Transverse colon (tissue), 4 donors: ENCODE results near the gene BAHCC1. TPM values are rescaled to one million over a fixed set of nuclear protein-coding genes. Genes with fewer than 3 reads are reported as not detected.

Source experiments
- DNase-seq: peaks from one replicate; pipeline ENCODE4 v3.0.0-alpha.2; 2019
- H3K27ac ChIP-seq, 4 donors: fragments of 200-600 bp; sonication (generic); 2 replicates each; pipeline ENCODE4 v1.5.1; 2016 to 2018; ENCODE audit warnings: inconsistent platforms in 4 of 4
- H3K27me3 ChIP-seq: fragments of 200-600 bp; sonication (generic); 2 replicates; pipeline ENCODE4 v1.5.1; 2017; ENCODE audit warnings: inconsistent platforms
- H3K36me3 ChIP-seq, 4 donors: fragments of 200-600 bp; sonication (generic); 2 replicates each; pipeline ENCODE4 v1.5.1; 2017 to 2019; ENCODE audit warnings: inconsistent platforms in 4 of 4
- H3K4me1 ChIP-seq, 4 donors: fragments of 200-600 bp; sonication (generic); 2 replicates each; pipeline ENCODE4 v1.5.1; 2017 to 2020; ENCODE audit warnings: inconsistent platforms in 4 of 4
- H3K4me3 ChIP-seq, 4 donors: fragments of 200-600 bp; sonication (generic); 1 replicate in 1 of 4; 2 replicates in 3 of 4; pipeline versions ENCODE4 v1.5.1 to v1.6.1; 2017 to 2019; ENCODE audit warnings: inconsistent platforms in 4 of 4
- H3K9me3 ChIP-seq, 2 donors: fragments of 200-600 bp; sonication (generic); 2 replicates each; pipeline ENCODE4 v1.5.1; 2017 to 2019; ENCODE audit warnings: inconsistent platforms in 2 of 2
- EP300 ChIP-seq: sonication (generic); formaldehyde crosslinking; IDR thresholded peaks from one replicate; pipeline ENCODE4 v1.6.1; 2017; ENCODE audit warnings: antibody characterized with exemption, low read depth
- POLR2A ChIP-seq: fragments of 450-650 bp; IDR thresholded peaks from one replicate; pipeline ENCODE4 v1.6.1; 2016; ENCODE audit warnings: antibody characterized with exemption, mild to moderate bottlenecking, moderate library complexity
- POLR2AphosphoS5 ChIP-seq, 3 donors: sonication (generic); formaldehyde crosslinking; IDR thresholded peaks; one replicate each; pipeline ENCODE4 v1.6.1; 2016; ENCODE audit warnings: antibody characterized with exemption in 3 of 3
- WGBS, 2 donors: methylation state at CpG; one replicate each; pipeline ENCODE4 v1.1.5; 2018; ENCODE audit warnings: low coverage in 1 of 2; 5-methylcytosine and 5-hydroxymethylcytosine counted together
- in situ Hi-C, 4 donors: fragments of 200-750 bp; cut with MboI; loops; one replicate each; pipeline versions ENCODE4 v1.15.0 to v1.15.1; 2017; ENCODE audit warnings: low sequenced_read_pairs in 3 of 4, low pct_ligation_motif_present in 1 of 4, low pct_unique_long_range_greater_than_20kb in 1 of 4
- intact Hi-C: fragments of 100-400 bp; cut with DNase I; formaldehyde crosslinking; loops from one replicate; pipeline ENCODE4 v1.15.1; 2023; ENCODE audit warnings: low total_unique reads
- total RNA-seq, 4 donors: library from RNA; depleted of rRNA; stranded (reverse); fragments of >200 nt; gene quantifications; one replicate each; pipeline ENCODE4 v1.1.0, GENCODE V29; 2016
- TF ChIP-seq, protein P1 (sequence below), 5 experiments: fragments of 200-600 bp in 3 of 5; fragments of 450-650 bp in 2 of 5; sonication (generic) in 3 of 5; IDR thresholded peaks; 1 replicate in 2 of 5; 2 replicates in 3 of 5; pipeline ENCODE4 v1.5.1; 2016 to 2017; ENCODE audit warnings: antibody characterized with exemption in 5 of 5, inconsistent platforms in 3 of 5, mild to moderate bottlenecking in 2 of 5, moderate library complexity in 1 of 5

BAHCC1 gene
- total RNA-seq, 4 donors from 2014 or later = 8.7 to 133 (median 12.4) TPM

DNA sequence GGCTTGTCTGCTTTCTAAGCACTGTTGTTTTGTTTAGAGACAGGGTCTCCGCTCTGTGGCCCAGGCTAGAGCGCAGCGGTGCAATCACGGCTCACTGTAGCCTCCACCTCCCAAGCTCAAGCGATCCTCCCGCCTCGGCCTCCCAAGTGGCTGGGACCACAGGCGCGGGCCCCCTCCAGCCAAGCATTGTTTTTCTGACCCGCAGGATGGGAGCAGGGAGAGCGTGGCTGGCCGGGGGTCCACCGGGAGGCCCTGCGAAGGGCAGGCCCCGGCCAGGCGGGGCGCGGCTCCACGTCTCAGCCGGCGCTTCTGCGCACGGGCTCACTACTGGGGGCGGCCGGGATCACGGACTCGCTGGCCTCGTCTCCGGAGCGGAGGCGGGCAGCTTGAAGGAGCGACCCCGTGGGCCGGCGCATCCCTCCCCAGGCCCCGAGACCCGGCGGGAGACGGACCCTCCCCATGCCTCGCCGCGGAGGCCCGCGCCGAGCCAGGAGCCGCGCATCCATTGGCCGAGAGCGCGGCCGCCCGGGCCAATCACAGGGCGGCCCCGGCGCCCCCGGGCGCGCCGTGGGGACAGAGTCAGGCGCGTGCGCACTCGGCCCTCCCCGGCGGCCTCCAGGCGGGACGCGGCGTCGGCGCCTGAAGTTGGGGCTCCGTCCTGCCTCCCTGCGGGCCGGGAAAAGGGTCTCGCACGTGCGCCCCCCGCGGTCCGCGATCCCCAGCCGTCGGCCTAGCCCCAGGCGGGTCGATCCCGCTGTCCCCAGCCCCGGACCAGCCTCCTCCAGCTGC lies 92.4 kb downstream of the BAHCC1 start:
- peak overlapping the region; percentile 69 to 91 (median 80) for H3K27ac ChIP-seq
- TF ChIP-seq EP300 (no peak), POLR2AphosphoS5 (IDR thresholded peaks at IDR 0.05) (peak in 2 of 3 donors; percentile 62 to 80), POLR2A (peak; percentile 60)
- TF ChIP-seq, protein P1, sequence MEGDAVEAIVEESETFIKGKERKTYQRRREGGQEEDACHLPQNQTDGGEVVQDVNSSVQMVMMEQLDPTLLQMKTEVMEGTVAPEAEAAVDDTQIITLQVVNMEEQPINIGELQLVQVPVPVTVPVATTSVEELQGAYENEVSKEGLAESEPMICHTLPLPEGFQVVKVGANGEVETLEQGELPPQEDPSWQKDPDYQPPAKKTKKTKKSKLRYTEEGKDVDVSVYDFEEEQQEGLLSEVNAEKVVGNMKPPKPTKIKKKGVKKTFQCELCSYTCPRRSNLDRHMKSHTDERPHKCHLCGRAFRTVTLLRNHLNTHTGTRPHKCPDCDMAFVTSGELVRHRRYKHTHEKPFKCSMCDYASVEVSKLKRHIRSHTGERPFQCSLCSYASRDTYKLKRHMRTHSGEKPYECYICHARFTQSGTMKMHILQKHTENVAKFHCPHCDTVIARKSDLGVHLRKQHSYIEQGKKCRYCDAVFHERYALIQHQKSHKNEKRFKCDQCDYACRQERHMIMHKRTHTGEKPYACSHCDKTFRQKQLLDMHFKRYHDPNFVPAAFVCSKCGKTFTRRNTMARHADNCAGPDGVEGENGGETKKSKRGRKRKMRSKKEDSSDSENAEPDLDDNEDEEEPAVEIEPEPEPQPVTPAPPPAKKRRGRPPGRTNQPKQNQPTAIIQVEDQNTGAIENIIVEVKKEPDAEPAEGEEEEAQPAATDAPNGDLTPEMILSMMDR (IDR thresholded peaks at IDR 0.05) = no peak
- H3K4me3 ChIP-seq = peak overlapping the region; percentile 51 to 82 (median 68)
- intact Hi-C loops (loop anchor here (1.0 kb wide), 1 partner anchor 36 kb away; no protein-coding TSS in a partner anchor), in situ Hi-C loops (loop anchor here in 3 of 4 donors (25.0 kb wide), 3 partner anchors 100 to 225 kb away; partner anchors contain the start of genes BAHCC1 (in 1 of the 3) and SLC38A10 (in 1 of the 3))
- H3K4me1 ChIP-seq = peaks cover 20 to 44% (median 31%) of the 10 kb centered on the region in 4 donors
- no peaks in the 10 kb centered on the region for H3K9me3 ChIP-seq
- H3K27me3 ChIP-seq = peaks cover 8% of the 10 kb centered on the region
- peak; percentile 79 for DNase-seq
- H3K36me3 ChIP-seq = no peaks in the 10 kb centered on the region
- WGBS, 2 donors = 10% methylated on average over 61 of the region's 87 CpGs; no CpG with 5 or more reads in 1 of the 2 donors

- H3K4me1 ChIP-seq = peaks cover 19 to 41% (median 29%) of the 10 kb centered on the region in 4 donors
- in situ Hi-C loops = loop anchor here in 3 of 4 donors (25.0 kb wide), 3 partner anchors 101 to 226 kb away; partner anchors contain the start of genes BAHCC1 (in 1 of the 3) and SLC38A10 (in 1 of the 3)
- H3K27me3 ChIP-seq = peaks cover 5% of the 10 kb centered on the region
- no peaks in the 10 kb centered on the region for H3K36me3 ChIP-seq
- H3K4me3 ChIP-seq = peak overlapping the region; percentile 51 to 82 (median 68)
- WGBS, 2 donors = 46% methylated on average over 15 of the region's 52 CpGs; no CpG with 5 or more reads in 1 of the 2 donors
- intact Hi-C loops = no loop called here
- TF ChIP-seq, protein P1 (IDR thresholded peaks at IDR 0.05) = no peak
- TF ChIP-seq POLR2A = no peak
- TF ChIP-seq POLR2AphosphoS5 (IDR thresholded peaks at IDR 0.05) = no peak
- TF ChIP-seq EP300 = no peak
- no peak for DNase-seq
- H3K27ac ChIP-seq = peak overlapping the region; percentile 69 to 91 (median 80)
- H3K9me3 ChIP-seq = no peaks in the 10 kb centered on the region
These were observed 93.1 kb downstream of the BAHCC1 start for GRCh38 chr17:81488276-81488860.

- Histone ChIP-seq H3K36me3 (no peaks in the 10 kb centered on the region), H3K9me3 (no peaks in the 10 kb centered on the region), H3K4me1 (peaks cover 11 to 32% (median 21%) of the 10 kb centered on the region in 4 donors), H3K27me3 (no peaks in the 10 kb centered on the region), H3K4me3 (no peak overlapping the region), H3K27ac (no peak overlapping the region)
- no peak for DNase-seq
- intact Hi-C loops = no loop called here
- no peak for TF ChIP-seq EP300
- WGBS, 2 donors = 79% methylated on average over 23 of the region's 27 CpGs; no CpG with 5 or more reads in 1 of the 2 donors
- in situ Hi-C loops = loop anchor here in 3 of 4 donors (25.0 kb wide), 3 partner anchors 102 to 227 kb away; partner anchors contain the start of genes BAHCC1 (in 1 of the 3) and SLC38A10 (in 1 of the 3)
These were observed 94.0 kb downstream of the BAHCC1 start for GRCh38 chr17:81489012-81489997.
